ENCODE data around the gene NCOA6. TPM values are rescaled to one million over a fixed set of nuclear protein-coding genes. Genes with fewer than 3 reads are reported as not detected.
A peak's percentile ranks its signal among the peaks of the same experiment; 100 is the strongest.

The NCOA6 gene
- total RNA-seq, 4 donors from 2014 or later: 11.6 to 21.8 (median 18.1) TPM

DNA sequence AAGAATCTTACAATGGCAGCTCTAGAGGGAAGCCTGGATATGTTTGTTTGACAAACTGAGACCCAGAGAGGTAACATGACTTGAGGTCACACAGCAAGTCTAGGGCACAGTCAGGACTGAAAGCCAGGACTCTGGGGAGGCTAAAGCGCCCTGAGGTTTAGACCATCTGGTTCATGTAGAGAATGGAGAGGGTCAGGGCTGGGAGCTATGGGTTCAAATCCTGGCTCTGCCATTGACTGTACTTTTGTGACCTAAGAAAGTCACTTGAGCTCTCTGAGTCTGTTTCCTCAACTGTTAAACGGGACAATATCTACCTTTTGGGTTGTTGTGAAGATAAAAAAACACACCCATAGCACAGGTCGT is 122.4 kb downstream of the NCOA6 start:
- no peak for DNase-seq
- Histone ChIP-seq H3K9me3 (no peaks in the 10 kb centered on the region), H3K27me3 (no peaks in the 10 kb centered on the region), H3K4me1 (peaks cover 10 to 41% (median 20%) of the 10 kb centered on the region in 3 donors), H3K27ac (peak overlapping the region; percentile 93 to 100 (median 98)), H3K36me3 (peaks cover 0 to 5% (median 0%) of the 10 kb centered on the region in 3 donors), H3K4me3 (peak overlapping the region in 3 of 4 donors; percentile 76 to 91 (median 89))
- intact Hi-C loops (cut with DNase I): no loop called here
- WGBS, 2 donors: 37 to 40% methylated on average over 3 of the region's 3 CpGs
- no peak for TF ChIP-seq POLR2A (IDR thresholded peaks at IDR 0.05)
- TF ChIP-seq, protein P1, sequence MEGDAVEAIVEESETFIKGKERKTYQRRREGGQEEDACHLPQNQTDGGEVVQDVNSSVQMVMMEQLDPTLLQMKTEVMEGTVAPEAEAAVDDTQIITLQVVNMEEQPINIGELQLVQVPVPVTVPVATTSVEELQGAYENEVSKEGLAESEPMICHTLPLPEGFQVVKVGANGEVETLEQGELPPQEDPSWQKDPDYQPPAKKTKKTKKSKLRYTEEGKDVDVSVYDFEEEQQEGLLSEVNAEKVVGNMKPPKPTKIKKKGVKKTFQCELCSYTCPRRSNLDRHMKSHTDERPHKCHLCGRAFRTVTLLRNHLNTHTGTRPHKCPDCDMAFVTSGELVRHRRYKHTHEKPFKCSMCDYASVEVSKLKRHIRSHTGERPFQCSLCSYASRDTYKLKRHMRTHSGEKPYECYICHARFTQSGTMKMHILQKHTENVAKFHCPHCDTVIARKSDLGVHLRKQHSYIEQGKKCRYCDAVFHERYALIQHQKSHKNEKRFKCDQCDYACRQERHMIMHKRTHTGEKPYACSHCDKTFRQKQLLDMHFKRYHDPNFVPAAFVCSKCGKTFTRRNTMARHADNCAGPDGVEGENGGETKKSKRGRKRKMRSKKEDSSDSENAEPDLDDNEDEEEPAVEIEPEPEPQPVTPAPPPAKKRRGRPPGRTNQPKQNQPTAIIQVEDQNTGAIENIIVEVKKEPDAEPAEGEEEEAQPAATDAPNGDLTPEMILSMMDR (IDR thresholded peaks at IDR 0.05): no peak

DNA sequence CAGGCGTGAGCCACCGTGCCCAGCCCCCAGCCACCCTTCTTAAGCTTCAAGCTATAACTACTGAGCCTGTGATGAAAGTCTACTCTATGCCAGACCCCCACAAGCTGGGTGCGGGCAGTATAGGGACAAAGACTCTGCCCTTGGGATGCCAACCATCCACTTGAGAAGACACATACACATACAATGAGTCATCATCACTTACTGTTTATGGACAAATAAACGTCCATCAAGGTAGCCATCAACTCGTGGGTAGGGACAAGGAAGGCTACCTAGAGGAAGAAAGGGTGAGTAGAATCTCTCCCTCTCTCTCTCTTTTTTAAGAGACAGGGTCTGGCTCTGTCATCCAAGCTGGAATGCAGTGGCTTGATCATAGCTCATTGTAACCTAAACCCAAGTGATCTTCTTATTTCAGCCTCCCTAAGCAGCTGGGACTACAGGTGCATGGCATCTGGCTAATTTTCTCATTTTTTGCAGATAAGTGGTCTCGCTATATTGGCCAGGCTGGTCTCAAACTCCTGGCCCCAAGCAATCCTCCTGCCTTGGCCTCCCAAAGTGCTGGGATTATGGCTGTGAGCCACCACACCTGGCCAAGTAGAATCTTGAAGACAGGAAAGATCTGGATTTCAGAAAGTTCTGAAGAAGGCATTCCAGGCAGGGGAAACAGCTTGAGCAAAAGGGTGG is 123.9 kb downstream of the NCOA6 start:
- WGBS, 2 donors: 63 to 71% methylated on average over 6 of the region's 6 CpGs
- no peak for DNase-seq
- Histone ChIP-seq H3K9me3 (no peaks in the 10 kb centered on the region), H3K4me1 (peaks cover 10 to 28% (median 20%) of the 10 kb centered on the region in 3 donors), H3K4me3 (no peak overlapping the region), H3K27ac (no peak overlapping the region), H3K27me3 (no peaks in the 10 kb centered on the region), H3K36me3 (no peaks in the 10 kb centered on the region)
- TF ChIP-seq POLR2A (IDR thresholded peaks at IDR 0.05): no peak
- TF ChIP-seq, protein P1 (IDR thresholded peaks at IDR 0.05): no peak
- intact Hi-C loops (cut with DNase I): no loop called here

DNA sequence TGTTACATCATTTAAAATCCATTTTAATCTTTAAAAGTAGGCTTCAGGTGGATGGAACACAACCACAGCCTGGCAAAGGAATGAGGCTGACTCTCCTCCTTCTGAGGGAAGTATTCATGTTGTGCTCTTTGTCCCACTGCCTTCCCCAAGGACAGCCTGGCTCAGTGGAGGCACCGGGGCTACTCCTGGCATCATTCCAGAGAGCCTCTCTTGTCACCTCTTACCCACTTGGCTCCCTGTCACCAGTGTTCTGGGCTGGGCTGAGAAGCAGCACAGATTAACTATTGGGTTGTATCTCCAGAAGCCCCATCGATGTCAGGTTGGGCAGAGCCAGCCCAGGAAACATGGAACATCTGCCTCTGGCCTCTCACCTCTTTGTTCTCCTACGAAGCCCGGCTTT is 132.0 kb downstream of the NCOA6 start:
- H3K4me3 ChIP-seq: no peak overlapping the region
- intact Hi-C loops (cut with DNase I): no loop called here
- H3K27ac ChIP-seq: no peak overlapping the region
- no peak for TF ChIP-seq POLR2A (IDR thresholded peaks at IDR 0.05)
- TF ChIP-seq, protein P1 (IDR thresholded peaks at IDR 0.05): no peak
- no peaks in the 10 kb centered on the region for H3K9me3 ChIP-seq
- H3K4me1 ChIP-seq: no peaks in the 10 kb centered on the region
- no peaks in the 10 kb centered on the region for H3K27me3 ChIP-seq
- no peak for DNase-seq
- H3K36me3 ChIP-seq: no peaks in the 10 kb centered on the region
- 48 to 59% methylated on average over 3 of the region's 4 CpGs for WGBS, 2 donors

DNA sequence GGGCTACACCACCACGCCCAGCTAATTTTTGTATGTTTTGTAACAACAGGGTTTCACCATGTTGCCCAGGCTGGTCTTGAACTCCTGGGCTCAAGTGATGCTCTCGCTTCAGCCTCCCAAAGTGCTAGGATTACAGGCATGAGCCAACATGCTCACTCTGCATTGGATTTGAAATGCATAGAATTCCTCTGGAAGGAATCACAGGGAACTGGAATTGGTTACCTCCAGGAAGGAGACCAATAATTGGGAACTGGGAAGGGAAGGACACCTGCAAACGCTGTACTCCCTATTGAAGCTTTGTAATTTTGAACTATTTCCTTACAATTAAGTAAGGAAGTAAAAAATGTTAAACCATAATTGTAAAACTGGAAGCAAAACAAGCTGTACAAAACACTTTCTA is 133.6 kb downstream of the NCOA6 start:
- no peak for TF ChIP-seq POLR2A (IDR thresholded peaks at IDR 0.05)
- TF ChIP-seq, protein P1 (IDR thresholded peaks at IDR 0.05): no peak
- 76 to 79% methylated on average over 3 of the region's 3 CpGs for WGBS, 2 donors
- H3K27ac ChIP-seq: no peak overlapping the region
- no peak for DNase-seq
- intact Hi-C loops (cut with DNase I): no loop called here
- no peaks in the 10 kb centered on the region for H3K9me3 ChIP-seq
- H3K27me3 ChIP-seq: no peaks in the 10 kb centered on the region
- H3K4me3 ChIP-seq: no peak overlapping the region
- no peaks in the 10 kb centered on the region for H3K36me3 ChIP-seq
- H3K4me1 ChIP-seq: no peaks in the 10 kb centered on the region

DNA sequence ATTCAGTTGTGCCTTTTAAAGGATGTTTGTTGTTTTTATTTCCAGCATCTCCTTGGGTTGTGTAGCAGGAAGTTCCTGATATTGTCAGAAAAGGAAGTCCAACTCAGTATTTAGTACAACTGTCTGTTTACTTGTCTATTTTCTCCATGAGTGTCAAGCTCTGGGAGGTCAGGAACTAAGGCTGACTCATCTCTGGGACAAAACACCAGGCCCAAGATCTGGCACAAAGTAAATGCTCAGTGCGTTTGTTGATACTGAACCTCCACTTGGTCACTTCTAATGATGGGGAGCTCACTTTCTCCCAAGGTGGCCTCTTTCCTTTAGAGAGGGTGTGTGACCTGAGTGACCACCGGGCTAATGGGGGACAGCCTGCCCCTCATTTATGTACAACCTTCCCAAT is 136.0 kb downstream of the NCOA6 start:
- 65 to 86% methylated on average over 1 to 2 of the region's 2 CpGs for WGBS, 2 donors
- H3K27ac ChIP-seq: peak overlapping the region in 2 of 4 donors; percentile 13 to 40
- H3K9me3 ChIP-seq: no peaks in the 10 kb centered on the region
- TF ChIP-seq POLR2A (IDR thresholded peaks at IDR 0.05): no peak
- TF ChIP-seq, protein P1 (IDR thresholded peaks at IDR 0.05): no peak
- DNase-seq: no peak
- no peaks in the 10 kb centered on the region for H3K4me1 ChIP-seq
- H3K4me3 ChIP-seq: no peak overlapping the region
- H3K27me3 ChIP-seq: no peaks in the 10 kb centered on the region
- H3K36me3 ChIP-seq: no peaks in the 10 kb centered on the region
- intact Hi-C loops (cut with DNase I): no loop called here

Data from esophagus squamous epithelium (tissue), 5 donors.